COLO829 (cell line): ENCODE measurements around the gene GRID2.
"Not testable (repeated sequence)": the region's sequence is repeated elsewhere in the genome, so short reads cannot be mapped to it uniquely, and the experiment has no call there.

Source experiments
- DNase-seq: peaks from one replicate; pipeline ENCODE4 v3.0.0; 2012; ENCODE audit warnings: low spot score

Gene GRID2

DNA sequence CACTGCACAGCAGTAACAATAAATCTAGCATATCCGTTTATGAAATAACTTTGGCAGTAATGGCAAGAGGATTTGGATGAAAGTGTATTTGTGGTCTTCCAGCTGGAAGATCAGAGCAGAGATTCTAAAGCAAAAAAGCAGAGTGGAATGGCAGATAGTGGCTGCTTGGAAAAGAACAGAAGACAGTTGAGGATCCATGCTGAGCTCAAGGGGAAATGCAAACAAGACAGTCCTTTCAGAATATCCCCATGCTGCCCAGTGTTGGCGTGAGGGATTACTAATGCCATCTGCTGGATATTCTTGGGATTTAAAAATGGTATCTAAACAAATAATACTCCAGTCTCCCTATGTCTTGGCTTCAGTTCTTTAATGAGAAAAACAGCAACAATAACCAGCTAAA lies 895.7 kb downstream of the GRID2 start:
- peak; percentile 80 for DNase-seq

DNA sequence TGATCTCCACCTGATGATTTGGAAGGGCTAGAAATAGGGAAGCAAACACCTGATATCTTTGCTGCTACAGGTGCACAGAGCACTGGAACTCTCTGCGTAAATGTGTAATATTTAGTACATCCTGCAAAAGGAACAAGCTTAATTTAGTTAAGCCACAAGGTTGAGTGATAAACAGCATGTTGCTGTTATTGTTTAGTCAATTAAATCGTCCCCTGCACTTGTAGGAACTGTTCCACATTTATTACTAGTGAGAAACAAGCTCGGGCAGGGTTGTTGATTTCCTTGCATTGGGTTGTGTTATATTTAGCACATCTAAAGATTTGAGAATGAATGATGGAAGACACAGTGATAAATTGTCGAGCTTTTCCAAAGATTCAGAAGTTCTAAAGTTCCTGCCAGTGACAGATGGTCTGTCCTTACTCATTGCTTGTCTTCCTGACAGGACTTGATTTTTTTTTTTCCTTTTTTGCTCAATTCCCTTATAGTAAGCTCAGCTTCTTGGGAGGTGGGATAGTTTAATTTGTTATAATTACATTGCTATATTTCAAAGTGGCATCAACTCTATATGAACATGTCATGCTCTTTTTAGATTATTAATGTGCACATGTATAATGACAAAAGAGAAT lies 897.8 kb downstream of the GRID2 start:
- no peak for DNase-seq

DNA sequence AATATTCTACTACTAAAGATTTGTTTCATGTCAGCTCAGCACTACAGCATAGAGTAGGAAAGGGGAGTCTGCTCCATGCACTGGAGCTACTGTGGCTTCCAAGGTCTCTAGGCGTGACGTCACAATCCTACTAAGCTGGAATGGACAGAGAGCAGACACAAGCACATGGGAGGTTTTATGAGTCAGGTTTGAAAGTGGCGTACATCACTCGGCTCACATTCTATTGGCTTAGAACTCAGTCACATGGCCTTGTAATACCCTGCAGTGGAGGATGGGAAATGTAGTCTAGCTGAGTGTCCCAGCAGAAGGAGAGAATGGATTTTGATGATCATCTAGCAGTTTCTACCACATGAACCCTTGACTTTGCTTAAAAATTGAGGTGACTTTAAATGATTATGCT lies 899.9 kb downstream of the GRID2 start:
- no peak for DNase-seq

DNA sequence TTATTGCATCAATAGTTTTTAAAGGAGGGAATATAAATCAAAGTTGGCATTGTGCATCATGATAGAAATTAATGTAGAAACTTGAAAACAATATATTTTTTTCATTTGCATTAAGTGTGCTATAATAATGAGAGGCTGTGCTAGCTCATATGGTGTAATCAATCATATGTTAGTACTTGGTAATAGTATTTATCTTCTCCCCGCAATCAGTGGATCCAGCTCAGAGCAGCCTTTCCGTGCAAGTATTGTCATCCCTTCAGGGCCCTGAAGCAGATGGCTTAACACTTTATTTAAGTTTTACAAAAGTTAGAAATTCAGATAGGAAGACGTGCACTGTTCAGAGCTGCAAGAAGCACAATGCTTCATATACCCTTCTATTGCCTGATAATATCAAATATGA lies 908.5 kb downstream of the GRID2 start:
- no peak for DNase-seq

DNA sequence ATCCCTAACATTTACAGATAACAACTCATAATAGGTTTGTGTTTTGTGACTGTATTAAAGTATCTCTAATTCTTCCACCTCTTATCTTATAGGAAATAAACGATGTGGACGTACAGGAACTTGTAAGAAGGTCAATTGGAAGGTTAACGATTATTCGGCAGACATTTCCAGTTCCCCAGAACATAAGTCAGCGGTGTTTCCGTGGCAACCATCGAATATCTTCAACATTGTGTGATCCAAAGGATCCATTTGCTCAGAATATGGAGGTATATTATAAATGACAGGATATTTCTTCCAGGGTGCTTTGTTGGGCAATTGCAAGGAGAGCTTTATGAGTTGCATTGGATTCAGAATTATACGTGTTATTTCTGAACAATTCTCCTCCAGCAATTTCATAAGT lies 912.9 kb downstream of the GRID2 start:
- DNase-seq, result no peak

DNA sequence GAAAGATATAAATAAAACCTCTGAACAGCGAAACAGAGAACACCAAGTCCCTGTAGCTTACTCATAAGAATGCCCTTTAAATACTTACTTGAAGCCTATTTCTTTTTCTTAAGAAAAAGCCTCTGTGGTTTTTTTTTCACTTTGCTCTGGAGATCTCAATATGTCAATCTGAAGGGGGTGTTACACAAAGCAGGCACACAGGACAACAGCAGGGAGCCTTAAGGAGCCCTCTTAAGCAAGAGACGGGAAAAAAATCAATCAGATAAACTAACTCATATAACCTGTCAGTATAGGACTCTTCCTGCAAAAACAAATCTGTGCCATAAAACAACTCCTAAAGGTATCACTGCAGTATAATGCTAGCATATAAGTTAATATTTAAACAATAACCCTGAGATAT lies 913.7 kb downstream of the GRID2 start:
- no peak for DNase-seq

DNA sequence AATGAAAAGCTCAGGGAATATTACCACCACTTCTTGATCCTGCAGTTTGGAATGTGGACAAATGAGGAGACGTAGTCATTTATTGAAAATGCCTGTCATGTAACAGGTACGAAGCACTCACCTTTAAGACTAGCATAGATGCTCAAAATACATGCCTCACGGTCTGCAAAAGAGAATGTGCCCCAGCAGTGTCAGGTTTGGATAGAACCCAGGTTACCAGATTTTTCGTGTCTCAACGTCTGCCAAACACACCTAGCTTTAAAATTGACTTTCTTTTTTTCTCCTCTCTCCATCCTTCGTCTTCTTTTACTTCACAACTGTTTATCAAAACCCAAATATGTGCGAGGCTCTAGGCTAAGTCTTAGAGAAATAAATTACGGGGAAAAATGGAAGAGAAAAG lies 918.0 kb downstream of the GRID2 start:
- DNase-seq, result no peak

DNA sequence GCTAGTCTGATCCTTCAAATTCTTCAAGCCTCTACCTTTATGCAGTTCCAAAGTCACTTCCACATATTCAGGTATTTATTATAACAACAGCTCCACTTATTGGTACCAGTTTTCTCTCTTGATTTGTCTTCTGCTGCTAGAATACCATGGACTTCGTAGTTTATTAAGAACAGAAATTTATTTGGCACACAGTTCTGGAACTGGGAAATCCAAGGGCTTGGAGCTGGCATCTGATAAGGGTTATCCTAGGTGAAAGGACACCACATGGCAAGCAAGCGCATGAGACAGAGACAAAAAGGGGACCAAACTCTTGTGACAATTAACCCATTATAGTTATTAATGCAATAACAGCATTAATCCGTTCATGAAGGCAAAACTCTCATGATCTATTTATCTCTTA lies 924.3 kb downstream of the GRID2 start:
- no peak for DNase-seq

DNA sequence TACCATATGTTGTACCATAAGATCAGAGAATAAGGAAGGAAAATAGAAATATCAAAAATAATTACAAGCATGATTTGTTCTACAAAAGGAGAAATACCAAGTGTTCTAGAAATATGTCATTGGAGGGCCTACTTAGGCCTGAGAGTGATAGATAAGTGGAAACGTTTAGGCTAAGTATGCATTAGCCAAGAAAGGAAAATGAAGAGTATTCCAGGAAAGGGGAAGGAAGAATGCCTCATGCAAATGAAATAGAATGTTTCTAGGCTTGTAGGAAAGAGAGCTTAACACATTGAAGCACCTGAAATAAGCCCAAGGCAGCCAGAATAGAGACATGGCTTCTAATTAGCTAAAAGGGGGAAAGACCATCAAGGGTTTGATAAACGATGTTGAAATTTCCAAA lies 929.1 kb downstream of the GRID2 start:
- DNase-seq, result no peak

DNA sequence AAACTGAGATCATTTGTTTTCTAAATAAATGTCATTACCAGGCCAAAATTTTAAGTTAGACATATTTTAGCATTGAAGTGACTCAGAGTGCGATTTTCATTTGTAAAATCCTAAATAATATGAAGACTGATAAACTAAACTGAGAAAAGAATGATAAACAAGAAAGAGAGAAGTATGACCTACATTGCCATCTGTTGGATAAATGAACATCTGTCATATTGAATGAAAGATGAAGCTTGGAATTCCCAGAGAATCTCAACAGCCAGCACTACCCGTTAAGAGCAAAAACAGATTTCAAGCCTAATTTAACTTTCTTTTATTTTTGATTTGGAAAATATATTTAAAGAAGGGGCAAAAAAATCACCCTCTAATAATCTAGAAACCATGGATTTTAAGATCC lies 933.8 kb downstream of the GRID2 start:
- DNase-seq, result no peak

DNA sequence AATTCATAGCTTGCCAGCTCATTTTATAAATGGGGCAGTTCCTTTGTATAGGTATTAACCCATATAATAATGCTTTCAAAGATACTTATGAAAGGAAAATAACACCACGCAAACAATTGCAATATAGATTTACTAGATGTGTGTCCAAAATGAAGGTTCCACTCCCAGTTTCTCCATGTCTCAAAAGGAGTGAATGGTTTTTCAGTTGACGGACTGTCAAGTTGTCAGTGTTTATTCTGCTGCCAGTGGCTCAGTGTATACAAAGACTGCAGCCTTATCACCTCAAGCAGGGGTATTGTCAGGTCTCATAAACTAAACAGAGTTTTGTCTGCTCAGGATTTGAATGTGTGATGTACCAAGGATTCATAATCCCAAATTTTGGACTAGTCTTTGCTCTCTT lies 939.5 kb downstream of the GRID2 start:
- DNase-seq, result no peak

DNA sequence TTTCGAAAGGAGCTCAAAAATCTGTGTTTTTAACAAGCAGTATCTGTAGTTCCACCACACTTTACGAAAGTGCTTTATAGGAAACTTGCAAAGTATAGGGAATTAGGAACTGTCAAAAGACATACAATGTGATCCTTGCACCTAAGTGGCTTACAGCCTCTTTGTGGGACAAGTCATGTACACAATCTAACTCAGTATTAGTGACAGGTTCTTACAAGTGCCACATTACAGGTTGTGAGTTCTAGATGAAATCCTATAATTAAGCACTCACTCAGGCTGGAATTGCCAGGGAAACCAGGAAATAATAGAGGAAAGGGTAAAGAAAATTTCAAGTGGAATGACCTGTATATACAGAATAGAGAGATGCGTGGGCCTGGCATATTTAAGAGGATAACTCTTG lies 957.4 kb downstream of the GRID2 start:
- DNase-seq, result no peak

DNA sequence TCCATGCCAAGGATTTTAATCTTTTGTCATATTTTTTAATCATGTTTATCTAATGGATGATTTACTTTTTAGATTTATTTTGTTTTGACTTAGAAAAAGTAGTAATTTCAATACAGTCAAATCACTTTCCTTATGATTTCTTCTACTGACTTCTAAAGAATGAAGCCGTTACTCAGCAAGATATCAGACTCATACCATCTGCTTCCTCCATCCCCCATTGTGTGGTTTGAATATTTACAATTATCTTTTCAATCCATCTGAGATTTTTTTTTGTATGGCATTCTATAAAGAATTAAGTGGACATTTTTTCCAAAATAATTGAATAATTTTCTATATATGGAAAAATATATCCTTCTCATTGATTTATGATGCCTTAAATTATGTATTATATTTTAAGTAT lies 959.4 kb downstream of the GRID2 start:
- DNase-seq, result no peak

DNA sequence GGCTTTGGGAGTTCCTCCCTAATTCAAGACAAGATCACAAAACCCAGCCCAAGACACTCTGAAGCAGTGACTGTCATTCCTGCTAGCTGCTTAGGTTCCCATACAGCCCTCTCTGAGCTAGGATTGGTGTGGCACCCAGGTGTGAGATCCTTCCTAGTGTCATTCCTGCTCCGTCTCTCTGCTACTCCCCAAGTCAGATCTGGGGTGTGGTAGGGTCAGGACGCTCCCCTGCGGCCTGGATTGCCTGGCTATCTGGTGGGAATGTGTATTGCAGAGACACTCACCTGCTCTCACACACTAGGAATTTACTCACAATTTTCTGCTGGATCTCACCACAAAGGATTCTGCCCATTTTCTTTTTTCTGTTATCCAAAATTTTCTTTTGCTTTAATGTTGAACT lies 964.0 kb downstream of the GRID2 start:
- DNase-seq, result no peak

DNA sequence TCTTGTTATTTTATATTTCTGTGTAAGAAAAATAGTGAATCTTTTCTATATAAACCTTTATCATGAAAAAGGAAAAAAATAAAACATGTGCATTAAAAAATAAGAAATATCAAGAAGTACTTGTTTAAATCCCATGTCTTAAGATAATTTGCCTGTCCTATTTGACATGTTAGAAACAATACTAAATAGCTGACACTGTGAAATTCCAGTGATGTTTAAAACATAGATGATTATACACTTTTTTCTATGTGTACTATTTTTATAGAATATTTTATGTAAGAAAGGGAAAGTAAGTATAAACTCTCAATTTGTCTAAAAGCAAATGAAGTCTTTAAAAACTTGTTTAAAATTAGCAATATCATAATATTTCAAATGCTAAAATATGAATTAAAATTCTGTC lies 981.6 kb downstream of the GRID2 start:
- DNase-seq, result no peak

DNA sequence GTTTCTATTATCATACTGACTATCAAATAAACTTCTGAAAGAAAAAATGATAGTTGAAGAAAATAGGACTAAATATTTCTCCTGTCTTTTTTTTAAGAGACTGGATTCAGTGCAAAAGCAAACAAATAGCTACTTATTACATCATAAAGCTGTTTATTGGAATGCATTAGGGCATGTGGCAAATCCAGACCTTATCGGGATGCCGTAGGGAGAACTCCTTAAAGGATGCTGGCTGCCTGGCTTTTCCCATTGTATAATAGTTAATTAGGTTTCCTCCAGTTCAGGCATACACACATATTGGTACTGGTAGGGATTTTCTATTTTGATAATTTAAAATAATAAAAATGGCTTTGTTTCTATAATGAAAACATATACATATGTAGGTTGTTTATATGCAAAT lies 985.5 kb downstream of the GRID2 start:
- no peak for DNase-seq

DNA sequence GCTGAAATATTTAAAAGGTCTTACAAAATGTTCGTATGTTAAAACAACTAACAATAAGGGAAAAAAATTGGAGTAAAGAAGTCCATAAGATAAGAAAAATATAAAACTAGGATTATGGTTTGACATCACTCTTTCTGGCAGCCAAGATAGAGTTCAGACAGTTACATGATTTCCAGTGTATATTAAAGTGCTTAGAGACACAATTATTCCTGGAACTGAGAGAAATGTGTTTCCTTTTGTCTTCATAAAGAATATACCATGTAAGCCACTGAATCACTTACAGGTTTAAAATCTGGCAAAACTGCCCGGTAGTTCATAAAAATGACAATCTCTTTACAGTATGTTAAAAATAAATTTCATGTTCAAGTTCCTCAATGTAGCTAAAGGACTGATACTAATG lies 986.1 kb downstream of the GRID2 start:
- DNase-seq, result no peak

DNA sequence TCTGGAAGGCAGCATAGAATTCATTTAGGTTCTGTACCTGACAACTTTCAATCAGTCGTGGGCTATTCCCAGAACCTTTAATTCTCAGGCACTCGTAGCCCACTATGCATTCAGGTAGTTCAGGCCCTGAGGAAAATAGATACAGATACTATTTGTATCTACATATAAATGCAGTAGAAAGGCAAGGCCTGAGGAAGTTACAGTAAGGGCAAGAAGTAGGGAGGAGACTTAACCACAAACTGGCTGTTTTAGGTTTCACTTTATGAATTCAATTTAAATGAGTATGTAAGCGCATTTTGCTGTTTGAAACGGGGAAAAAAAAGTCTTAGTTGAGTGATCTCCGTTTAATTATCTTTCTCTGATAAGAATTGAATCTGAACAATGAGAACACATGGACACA lies 995.4 kb downstream of the GRID2 start:
- DNase-seq, result no peak

DNA sequence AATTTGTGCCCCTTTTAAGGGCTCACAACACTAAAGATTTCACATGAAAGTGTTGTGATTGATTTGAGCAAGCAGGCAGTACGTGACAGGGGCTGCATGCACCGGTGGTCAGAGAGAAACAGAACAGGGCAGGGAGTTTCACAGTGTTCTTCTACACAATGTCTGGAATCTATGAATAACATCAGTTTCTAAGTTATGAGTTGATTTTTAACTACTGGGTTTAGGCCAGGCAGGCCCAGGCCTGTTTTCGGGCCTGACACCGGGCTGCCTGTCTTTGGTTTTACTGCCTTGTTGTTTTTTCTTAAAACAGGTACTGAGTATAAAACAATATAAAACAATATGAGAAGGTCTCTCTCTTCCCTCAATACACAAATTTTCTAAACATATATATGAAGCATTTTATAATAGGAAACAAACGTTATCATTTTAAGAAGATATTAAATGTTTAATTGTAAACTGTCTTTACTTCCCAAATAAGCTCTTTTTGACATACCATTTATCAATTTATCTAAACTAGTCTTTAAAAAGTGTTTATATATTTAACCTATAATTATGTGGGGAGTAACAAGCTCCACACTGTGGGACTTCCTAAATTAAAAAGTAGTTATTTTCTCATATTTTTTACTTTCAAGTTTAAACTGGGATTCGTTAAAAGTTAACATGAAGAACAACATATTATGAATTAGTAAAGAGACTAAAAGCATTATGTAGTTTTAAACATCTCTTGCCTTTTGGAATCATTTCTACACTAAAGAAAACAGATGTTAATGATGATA lies 997.2 kb downstream of the GRID2 start:
- not testable (repeated sequence) for DNase-seq

DNA sequence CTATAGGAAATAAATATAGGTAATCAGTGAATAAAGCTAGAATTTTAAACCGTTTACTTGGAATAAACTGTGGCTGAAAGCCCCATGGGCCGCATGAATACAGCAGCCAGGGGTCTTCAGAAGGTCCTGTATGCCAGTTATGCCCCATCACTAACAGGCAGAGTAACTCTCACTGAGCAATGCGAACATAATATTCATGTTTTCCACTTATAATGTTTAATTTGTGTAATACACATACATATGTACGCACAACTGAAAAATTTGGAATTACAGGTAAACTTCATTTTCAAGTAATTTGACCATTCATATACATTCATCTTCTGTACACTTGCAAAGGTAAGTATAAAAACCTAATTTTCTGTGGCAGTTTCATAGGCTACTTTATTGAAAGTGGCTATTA lies 998.5 kb downstream of the GRID2 start:
- no peak for DNase-seq

DNA sequence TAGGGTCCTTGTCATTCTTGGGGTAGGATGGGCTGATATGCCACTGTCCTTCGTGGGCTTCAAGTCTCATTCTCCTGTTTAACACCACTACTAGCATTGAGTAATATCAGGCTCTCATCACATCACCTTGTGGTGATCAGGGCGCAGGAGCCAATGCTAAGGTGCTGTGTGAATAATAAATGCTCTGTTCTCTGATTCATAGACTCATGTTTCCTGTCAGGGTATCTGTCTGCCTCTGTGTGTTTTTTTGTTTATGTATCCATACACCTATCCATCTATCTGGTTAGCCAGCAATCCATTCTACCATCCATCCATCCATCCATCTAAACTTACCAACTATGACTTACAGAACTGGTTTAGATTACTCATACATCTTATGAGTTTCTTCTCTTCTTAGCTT lies 999.7 kb downstream of the GRID2 start:
- no peak for DNase-seq

DNA sequence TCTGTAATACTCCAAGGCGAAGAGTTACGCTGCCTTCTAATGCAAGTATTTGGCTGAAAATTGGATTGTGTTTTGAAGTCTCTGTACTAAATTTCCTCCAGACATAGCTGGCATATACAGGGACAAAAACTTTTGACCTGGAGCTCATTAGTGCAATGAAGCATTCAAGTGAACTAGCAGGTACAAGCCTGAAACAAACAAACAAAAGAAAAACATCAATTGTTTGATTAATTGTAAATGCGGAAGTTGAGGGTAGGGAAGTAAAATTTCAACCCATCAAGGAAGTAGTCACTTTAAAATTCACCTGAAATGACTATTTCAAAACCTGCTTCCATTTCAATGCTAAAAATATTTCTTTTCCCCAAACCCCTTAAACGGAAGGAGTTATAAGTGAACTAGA lies 1008.5 kb downstream of the GRID2 start:
- no peak for DNase-seq

DNA sequence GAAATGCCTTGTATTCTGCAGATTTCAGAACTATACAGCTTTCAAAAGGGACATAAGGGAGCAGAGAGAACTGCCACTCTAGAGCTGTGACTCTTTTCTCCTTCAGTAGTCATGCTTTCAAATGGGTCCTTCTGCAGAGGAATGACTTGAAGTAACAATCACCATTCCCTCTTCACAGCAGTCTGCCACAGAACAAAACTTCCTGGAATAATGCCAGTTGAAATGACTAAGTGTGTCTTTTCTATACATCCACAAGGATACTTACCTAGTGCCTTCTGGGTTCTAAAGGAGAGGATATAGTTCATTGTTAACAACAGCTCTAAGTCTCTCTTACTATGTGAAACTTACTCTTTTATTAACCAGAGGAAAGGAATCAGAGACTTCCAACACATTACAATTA lies 1009.4 kb downstream of the GRID2 start:
- DNase-seq, result no peak

DNA sequence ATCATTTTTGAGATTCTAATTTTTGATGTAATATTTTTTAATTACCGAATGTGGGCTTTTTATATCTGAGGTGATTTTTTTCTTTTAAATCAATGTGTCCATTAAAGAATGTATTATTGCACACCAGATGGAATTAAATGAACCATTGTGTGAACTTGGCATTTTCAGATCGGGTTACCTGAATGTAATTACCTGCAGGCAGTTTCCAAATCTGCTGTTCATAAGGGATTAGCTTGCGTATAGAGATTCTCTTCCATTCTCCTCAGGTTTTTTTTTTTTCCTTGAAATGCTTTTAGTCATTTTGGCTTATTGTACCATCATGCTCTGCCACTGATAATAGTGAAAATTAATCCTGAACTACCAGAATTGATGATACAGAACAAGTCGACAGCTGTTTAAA lies 1013.3 kb downstream of the GRID2 start:
- DNase-seq, result no peak
